Fibroblast of lung (primary cell): ENCODE measurements around the gene ZNF384. TPM values are rescaled to one million over a fixed set of nuclear protein-coding genes. Genes with fewer than 3 reads are reported as not detected.

ENCODE experiments used
- DNase-seq, 2 donors: peaks; one replicate each; pipeline versions ENCODE4 v3.0.0 to v3.0.0-alpha.2; 2010; ENCODE audit warnings: low read depth in 2 of 2
- H2AFZ ChIP-seq: 2 replicates; pipeline ENCODE4 v1.5.1; 2012; ENCODE audit warnings: low read length, control low read depth, inconsistent platforms
- H3K27ac ChIP-seq: 2 replicates; pipeline ENCODE4 v1.5.1; 2011; ENCODE audit warnings: low read length, control low read depth; ENCODE audit not compliant: insufficient read depth
- H3K27me3 ChIP-seq: 2 replicates; pipeline ENCODE4 v1.5.1; 2011; ENCODE audit warnings: mild to moderate bottlenecking, low read length; ENCODE audit not compliant: control insufficient read depth, insufficient read depth
- H3K36me3 ChIP-seq: 2 replicates; pipeline ENCODE4 v1.5.1; 2011; ENCODE audit warnings: low read length; ENCODE audit not compliant: control insufficient read depth, insufficient read depth
- H3K4me1 ChIP-seq: 2 replicates; pipeline ENCODE4 v1.5.1; 2011; ENCODE audit warnings: low read length; ENCODE audit not compliant: control insufficient read depth, insufficient read depth; ENCODE audit errors: extremely low read depth
- H3K4me2 ChIP-seq: 2 replicates; pipeline ENCODE4 v1.5.1; 2011; ENCODE audit warnings: low read length, control low read depth; ENCODE audit not compliant: insufficient read depth; ENCODE audit errors: extremely low read depth
- H3K4me3 ChIP-seq, 4 experiments: fragments of 200-600 bp in 1 of 4; sonication (generic) in 1 of 4; replicated peaks in 1 of 4; 2 replicates each; pipeline ENCODE4 v1.5.1; 2011 to 2016; ENCODE audit warnings: low read length in 4 of 4, low read depth in 3 of 4, mild to moderate bottlenecking in 3 of 4, control low read depth in 2 of 4, inconsistent platforms in 1 of 4, mixed read lengths in 1 of 4; ENCODE audit not compliant: insufficient read depth in 1 of 4; ENCODE audit errors: control extremely low read depth in 1 of 4
- H3K79me2 ChIP-seq: 2 replicates; pipeline ENCODE4 v1.5.1; 2012; ENCODE audit warnings: mild to moderate bottlenecking, low read length, inconsistent platforms; ENCODE audit not compliant: control insufficient read depth, insufficient read depth
- H3K9ac ChIP-seq: 2 replicates; pipeline ENCODE4 v1.5.1; 2011; ENCODE audit warnings: mild to moderate bottlenecking, low read length, control low read depth; ENCODE audit not compliant: insufficient read depth
- H3K9me3 ChIP-seq: 2 replicates; pipeline ENCODE4 v1.5.1; 2012; ENCODE audit warnings: low read depth, low read length; ENCODE audit not compliant: control insufficient read depth, insufficient read depth
- H4K20me1 ChIP-seq: 2 replicates; pipeline ENCODE4 v1.5.1; 2011; ENCODE audit warnings: low read length; ENCODE audit not compliant: control insufficient read depth, insufficient read depth; ENCODE audit errors: extremely low read depth
- EZH2 ChIP-seq: IDR thresholded peaks from 2 replicates; pipeline ENCODE4 v1.5.1; 2012; ENCODE audit warnings: low read length, control low read depth, mild to moderate bottlenecking; ENCODE audit errors: missing control alignments
- polyA plus RNA-seq, 2 donors: library from polyadenylated mRNA; depleted of rRNA in 1 of 2; stranded (reverse) in 1 of 2; unstranded in 1 of 2; fragments of >200 nt; gene quantifications; 2 replicates each; pipeline ENCODE4 v1.2.1, GENCODE V29; 2011 to 2012; ENCODE audit warnings: missing spikeins in 1 of 2
- total RNA-seq: library from RNA; depleted of rRNA; stranded (reverse); fragments of >200 nt; gene quantifications from 2 replicates; pipeline ENCODE4 v1.2.1, GENCODE V29; 2014
- TF ChIP-seq, protein P1 (sequence below), 2 donors: IDR thresholded peaks in 1 of 2; conservative IDR thresholded peaks in 1 of 2; 1 replicate in 1 of 2; 2 replicates in 1 of 2; pipeline ENCODE4 v1.5.1; 2011 to 2012; ENCODE audit warnings: low read length in 2 of 2, control low read depth in 1 of 2, inconsistent platforms in 1 of 2, low read depth in 1 of 2, mild to moderate bottlenecking in 1 of 2

The ZNF384 gene
- total and polyA plus RNA-seq, 2 donors (not counting 1 experiment from before 2014, with no cell fraction given) = 12.2 to 34.8 TPM

DNA sequence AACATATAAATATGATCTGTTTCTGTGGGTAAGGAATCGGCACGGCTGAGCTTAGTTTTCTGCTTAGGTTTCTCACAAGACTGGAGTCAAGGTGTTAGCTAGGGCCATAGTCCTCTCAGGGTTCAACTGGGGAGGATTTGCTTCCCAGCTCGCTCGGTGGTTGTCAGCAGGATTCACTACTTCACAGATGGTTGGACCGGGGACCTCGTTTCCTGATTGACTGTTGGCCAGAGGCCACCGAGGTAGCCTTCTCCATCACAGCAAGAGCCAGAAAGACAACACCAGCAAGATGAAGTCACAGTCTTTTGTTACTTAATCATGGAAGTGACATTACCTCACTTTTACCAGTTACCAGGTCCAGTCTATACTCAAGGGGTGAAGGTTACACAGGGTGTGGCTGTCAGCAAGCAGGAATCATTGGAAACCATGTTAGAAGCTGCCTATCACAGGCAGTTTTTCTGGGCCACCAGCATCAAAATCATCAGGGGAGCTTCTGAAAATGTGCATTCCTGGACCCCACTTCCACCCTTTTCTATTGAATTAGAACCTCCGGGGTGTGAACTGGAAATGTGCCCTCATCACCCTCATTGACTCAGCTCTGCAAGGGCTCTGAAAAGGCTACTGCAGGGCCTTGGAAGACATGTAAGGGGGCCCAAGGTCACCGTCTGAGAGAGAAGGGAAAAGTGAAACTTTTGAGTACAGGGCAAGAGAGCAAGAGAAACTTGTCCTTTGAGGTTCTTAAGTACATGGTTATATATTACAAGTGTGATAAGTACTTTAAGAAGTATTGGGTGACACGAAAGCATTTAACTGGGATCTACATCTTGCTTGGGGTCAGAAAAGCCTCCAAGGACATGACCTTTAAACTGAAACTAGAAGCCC, 45.6 kb upstream of the ZNF384 start:
- TF ChIP-seq, protein P1, sequence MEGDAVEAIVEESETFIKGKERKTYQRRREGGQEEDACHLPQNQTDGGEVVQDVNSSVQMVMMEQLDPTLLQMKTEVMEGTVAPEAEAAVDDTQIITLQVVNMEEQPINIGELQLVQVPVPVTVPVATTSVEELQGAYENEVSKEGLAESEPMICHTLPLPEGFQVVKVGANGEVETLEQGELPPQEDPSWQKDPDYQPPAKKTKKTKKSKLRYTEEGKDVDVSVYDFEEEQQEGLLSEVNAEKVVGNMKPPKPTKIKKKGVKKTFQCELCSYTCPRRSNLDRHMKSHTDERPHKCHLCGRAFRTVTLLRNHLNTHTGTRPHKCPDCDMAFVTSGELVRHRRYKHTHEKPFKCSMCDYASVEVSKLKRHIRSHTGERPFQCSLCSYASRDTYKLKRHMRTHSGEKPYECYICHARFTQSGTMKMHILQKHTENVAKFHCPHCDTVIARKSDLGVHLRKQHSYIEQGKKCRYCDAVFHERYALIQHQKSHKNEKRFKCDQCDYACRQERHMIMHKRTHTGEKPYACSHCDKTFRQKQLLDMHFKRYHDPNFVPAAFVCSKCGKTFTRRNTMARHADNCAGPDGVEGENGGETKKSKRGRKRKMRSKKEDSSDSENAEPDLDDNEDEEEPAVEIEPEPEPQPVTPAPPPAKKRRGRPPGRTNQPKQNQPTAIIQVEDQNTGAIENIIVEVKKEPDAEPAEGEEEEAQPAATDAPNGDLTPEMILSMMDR (conservative IDR thresholded peaks at IDR 0.05 in 1 of 2, IDR thresholded peaks at IDR 0.05 in 1 of 2; ENCODE audit: low read depth in 1 of 2, low read length in 2 of 2) = no peak
- no peak for TF ChIP-seq EZH2
- H3K9me3 ChIP-seq = no peaks in the 10 kb centered on the region

DNA sequence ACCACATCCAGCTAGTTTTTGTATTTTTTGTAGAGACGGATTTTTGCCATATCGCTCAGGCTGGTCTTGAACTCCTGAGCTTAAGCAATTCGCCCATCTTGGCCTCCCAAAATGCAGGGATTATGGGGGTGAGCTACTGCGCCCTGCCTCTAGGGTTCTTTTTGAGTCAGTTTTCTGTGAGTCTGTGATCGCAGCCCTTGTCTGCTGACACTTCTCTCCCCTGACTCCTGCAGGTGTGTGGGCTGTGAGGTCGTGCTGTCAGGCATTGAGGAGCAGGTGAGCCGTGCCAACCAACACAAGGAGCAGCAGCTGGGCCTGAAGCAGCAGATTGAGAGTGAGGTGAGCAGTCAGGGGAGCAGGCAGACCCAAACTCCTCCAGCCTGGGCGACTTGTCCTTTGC, 41.0 kb upstream of the ZNF384 start:
- TF ChIP-seq, protein P1 (conservative IDR thresholded peaks at IDR 0.05 in 1 of 2, IDR thresholded peaks at IDR 0.05 in 1 of 2; ENCODE audit: low read depth in 1 of 2, low read length in 2 of 2) = no peak
- TF ChIP-seq EZH2 = no peak
- Histone ChIP-seq H3K4me2 (no peak overlapping the region), H4K20me1 (no peaks in the 10 kb centered on the region), H3K9me3 (no peaks in the 10 kb centered on the region), H3K4me3 (no peak overlapping the region), H3K4me1 (no peaks in the 10 kb centered on the region), H2AFZ (no peak overlapping the region), H3K27ac (no peak overlapping the region), H3K79me2 (peaks cover 4% of the 10 kb centered on the region), H3K36me3 (peaks cover 21% of the 10 kb centered on the region), H3K27me3 (no peaks in the 10 kb centered on the region), H3K9ac (no peak overlapping the region)
- no peak for DNase-seq

More for the DNA sequence above, 45.6 kb upstream of the ZNF384 start:
- Histone ChIP-seq H3K27ac (no peak overlapping the region), H3K4me1 (peaks cover 6% of the 10 kb centered on the region), H4K20me1 (no peaks in the 10 kb centered on the region), H3K79me2 (no peaks in the 10 kb centered on the region), H2AFZ (no peak overlapping the region), H3K27me3 (no peaks in the 10 kb centered on the region), H3K4me3 (no peak overlapping the region), H3K4me2 (no peak overlapping the region), H3K9ac (no peak overlapping the region), H3K36me3 (peaks cover 11% of the 10 kb centered on the region)
- no peak for DNase-seq

DNA sequence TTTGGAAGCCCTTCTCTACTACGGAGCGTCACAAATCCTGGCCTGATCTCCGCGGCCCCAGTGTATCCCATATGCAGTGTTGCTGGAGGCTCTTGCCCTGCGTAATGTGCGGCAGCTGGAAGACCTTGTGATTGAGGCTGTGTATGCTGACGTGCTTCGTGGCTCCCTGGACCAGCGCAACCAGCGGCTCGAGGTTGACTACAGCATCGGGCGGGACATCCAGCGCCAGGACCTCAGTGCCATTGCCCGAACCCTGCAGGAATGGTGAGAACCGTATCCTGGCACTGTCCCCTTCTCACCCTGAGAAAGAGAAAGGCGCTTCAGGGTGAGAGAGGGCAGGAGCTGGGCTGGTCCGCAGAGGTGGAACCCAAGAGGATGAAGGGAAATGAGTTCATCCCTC, 40.0 kb upstream of the ZNF384 start:
- Histone ChIP-seq H3K27me3 (no peaks in the 10 kb centered on the region), H3K9ac (no peak overlapping the region), H3K4me2 (no peak overlapping the region), H3K79me2 (peaks cover 7% of the 10 kb centered on the region), H4K20me1 (no peaks in the 10 kb centered on the region), H3K4me1 (no peaks in the 10 kb centered on the region), H3K4me3 (no peak overlapping the region), H3K9me3 (no peaks in the 10 kb centered on the region), H2AFZ (no peak overlapping the region), H3K27ac (no peak overlapping the region), H3K36me3 (peaks cover 20% of the 10 kb centered on the region)
- TF ChIP-seq, protein P1 (conservative IDR thresholded peaks at IDR 0.05 in 1 of 2, IDR thresholded peaks at IDR 0.05 in 1 of 2; ENCODE audit: low read depth in 1 of 2, low read length in 2 of 2) = no peak
- no peak for TF ChIP-seq EZH2
- DNase-seq = no peak
